GM19397 (cell line): ENCODE results near the gene MS4A18.

Experiments
- ATAC-seq: cut with Tn5 transposase; IDR thresholded peaks from one replicate; pipeline ENCODE4 v1.9.1; 2021; ENCODE audit warnings: mild to moderate bottlenecking, moderate library complexity; ENCODE audit not compliant: unreplicated experiment

MS4A18 gene

DNA sequence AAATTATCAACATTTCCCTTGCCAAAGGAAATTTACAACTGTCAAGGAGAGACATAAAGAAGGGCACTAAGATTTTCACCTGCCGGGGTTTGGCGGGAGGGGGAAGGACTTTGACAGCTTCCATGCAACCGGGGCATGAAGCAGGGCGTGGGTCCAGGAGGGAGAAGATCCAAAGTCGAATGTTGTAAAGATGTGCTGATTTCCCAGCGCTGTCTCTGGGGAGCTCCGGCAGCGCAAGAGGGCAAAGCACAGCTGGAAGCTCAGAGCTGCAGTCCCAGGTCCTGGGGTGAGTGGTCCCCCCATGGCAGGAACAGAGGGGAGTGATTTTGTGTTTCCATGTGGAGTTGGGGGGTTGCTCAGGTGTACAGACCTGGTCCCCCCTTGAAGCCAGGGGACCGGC is 60.6 kb downstream of the MS4A18 start, which contains the start of gene MS4A10:
MS4A10 (plus strand) TSS at position 198 of the 400 bp plus-strand sequence. CDS start 5,003 bp downstream, outside the sequence.
- ATAC-seq, result no peak

DNA sequence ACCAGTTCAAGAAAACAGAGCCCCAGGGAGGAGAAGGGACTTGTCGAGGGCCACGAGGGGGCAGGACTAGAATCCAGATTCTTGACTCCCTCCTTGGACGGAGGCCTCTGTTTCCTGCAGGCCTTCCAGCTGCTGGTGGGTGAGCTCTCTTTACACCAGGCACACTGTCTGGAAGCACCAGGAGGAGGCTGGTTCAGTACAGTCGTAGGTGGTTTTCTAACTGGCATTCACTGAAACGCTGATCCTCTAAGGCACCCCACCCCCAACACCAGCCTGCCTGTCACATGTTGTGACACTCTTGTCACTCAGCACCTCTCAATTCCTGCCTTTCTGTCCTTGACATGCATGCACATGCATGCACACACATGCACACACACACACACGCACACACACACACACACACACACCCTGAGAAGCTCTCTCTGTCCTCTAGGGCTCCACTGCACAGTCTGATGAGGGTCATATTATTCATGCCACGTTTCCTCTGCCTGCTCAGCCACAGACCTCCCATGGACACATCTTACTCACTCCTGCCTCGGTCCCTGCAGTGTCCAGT is 61.4 kb downstream of the MS4A18 start:
- ATAC-seq, result no peak

DNA sequence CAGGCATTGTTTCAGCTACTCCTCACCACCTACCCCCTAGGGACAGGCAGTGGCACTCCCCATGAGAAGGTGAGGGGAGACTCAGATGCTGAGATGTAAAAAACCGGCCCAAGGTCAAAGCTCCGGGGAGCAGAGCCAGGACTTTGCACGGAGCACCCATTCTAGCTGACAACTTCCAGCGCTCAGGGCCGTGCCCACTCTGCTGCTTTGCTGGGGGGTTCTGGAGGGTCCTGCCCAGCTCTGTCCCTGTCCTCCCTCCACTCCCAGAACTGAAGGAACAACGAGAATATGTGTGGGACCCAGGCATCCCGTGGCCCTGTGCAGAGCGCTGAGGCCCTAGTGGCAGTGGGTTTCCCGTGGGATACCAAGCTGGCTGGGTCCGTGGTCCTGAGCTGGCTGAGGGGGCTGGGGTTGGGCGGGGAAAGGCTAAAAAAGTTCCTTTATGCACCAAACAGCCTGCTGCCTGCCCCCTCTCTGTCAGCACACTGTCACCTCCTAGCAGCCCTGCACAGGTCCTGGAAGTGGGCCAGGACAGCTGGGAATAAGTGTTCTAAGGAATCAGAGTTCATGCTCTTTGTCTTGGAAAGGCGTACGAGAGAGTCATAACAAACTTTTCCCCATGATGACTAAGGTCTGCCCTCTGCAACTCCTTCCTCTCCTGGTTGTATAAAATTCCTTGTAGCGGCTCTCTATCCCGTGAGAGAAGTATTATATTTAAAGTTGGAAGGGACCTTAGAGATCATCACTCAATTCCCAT is 62.5 kb downstream of the MS4A18 start:
- ATAC-seq, result no peak

DNA sequence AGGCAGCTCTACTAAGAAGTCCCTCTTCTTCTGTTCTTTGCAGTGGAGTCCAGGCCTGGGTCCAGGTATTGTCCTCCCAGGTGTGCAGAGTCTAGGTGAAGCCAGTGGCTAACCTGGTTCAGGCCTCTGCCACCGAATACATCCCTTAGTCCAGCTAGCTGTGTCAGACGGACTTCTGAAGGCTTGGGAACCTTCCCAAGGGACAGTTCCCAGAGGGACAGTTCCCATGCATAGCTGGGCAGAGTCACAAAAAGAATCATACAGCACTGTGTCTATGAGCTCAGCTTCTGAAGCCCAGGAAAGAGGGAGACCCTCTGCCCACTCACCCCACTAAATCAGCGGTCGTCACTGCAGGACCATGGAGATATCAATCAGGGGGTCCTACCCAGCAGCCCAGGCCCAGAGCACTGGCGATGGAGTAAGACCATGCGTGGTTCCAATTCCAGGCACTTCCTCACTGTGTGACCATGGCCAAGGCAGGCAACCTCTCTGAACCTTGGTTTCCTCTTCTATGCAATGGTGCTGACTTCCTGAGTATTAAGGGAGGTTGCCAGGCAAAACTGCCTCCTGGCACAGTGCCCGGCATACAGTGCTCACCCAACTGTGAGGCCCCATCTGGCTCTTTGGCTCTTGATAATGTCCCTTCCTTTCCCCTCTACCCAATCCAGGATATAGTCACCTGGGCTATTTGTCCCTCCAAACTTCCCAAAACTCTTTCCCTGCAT is 64.0 kb downstream of the MS4A18 start:
- ATAC-seq, result no peak

DNA sequence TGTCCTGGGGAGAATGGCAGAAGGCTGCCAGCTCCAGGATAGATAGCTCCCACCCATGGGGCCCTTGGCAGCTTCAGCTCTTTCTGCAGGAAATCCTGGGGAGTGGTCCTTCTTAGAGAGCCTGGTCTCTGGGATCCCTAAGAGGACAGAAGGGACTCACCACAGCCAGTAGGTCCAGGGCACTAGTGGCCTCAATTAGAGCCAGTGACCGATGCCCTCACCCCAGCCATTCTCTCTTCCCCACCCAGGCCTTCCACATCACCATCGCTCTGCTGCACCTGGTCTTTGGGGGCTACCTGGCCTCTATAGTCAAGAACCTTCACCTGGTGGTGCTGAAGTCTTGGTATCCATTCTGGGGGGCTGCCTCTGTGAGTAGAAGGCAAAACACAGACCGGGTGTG is 66.2 kb downstream of the MS4A18 start:
- ATAC-seq, result no peak

DNA sequence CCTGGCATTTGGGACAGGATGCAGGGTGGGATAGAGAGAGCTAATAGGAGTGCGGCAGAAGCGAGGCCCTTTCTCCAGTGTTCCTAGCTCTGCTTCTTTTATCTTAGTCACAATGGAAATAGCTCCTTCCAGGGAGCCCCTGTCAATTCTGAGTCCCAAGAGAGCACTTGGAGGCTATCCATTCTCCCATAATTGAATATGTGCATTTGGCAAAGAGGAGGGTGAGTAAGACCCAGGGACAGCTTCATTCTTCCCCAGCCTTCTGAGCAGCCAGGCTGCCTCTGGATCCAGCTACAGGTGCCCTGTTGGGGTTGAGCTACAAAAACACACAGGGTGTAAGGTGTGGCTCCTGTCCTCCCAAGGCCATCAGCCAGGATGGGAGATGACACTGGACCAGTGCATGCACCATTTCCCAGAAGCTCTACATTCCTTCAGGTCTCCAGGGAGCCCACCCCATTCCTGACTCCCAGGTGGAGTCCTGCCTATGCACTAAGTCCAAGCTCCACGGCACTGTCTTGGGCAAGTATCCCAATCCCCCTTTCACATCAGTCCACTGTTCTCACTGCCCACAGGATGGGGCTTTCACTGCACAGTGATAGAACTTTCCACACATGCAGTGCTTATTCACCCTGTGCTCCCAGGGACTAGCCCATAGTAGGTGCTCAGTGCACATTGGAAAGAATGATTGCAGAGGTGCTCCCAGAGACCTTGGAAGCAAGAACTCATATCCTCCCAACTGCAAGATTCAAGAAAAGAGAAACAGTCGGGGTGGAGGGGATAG is 66.8 kb downstream of the MS4A18 start:
- ATAC-seq, result no peak

DNA sequence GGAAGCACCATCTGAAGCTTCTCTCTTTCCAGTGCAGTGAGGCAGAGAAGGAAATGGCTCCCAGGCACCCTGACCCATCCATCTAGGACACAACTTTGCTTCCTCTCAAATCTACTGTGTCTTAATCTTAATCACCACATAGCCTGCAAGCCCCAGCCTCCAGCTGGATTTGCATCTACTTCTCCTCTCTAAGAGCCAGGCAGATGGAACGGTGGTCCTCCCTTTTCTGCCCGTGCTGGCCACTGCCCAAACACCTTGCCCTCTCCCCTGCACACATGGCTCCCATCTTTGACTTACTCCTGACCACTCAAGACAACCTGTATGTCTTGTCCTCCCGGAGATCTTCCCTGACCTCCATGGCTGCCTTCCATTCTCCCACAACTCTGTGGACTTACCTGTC is 68.0 kb downstream of the MS4A18 start:
- ATAC-seq, result no peak
